Ovary (tissue), 9 donors: ENCODE results near the gene FKBP14. TPM values are rescaled to one million over a fixed set of nuclear protein-coding genes. Genes with fewer than 3 reads are reported as not detected.

Experiments used
- DNase-seq, 5 donors: peaks; one replicate each; pipeline ENCODE4 v3.0.0-alpha.2; 2019 to 2020
- H3K27ac ChIP-seq, 2 donors: fragments of 200-600 bp; one replicate each; pipeline versions ENCODE4 v1.5.1 to v1.8.0; 2019 to 2022
- H3K27me3 ChIP-seq: fragments of 200-600 bp; one replicate; pipeline ENCODE4 v1.8.0; 2022
- H3K36me3 ChIP-seq: fragments of 200-600 bp; sonication (generic); one replicate; pipeline ENCODE4 v1.5.1; 2019
- H3K4me1 ChIP-seq: one replicate; pipeline ENCODE4 v1.8.1; 2013; ENCODE audit warnings: mild to moderate bottlenecking, moderate library complexity; ENCODE audit not compliant: insufficient read depth
- H3K4me3 ChIP-seq: fragments of 200-600 bp; sonication (generic); one replicate; pipeline ENCODE4 v1.5.1; 2017
- H3K9me3 ChIP-seq, 2 donors: fragments of 200-600 bp in 1 of 2; sonication (generic) in 1 of 2; one replicate each; pipeline versions ENCODE4 v1.5.1 to v1.8.1; 2013 to 2019; ENCODE audit warnings: mild to moderate bottlenecking in 1 of 2, moderate library complexity in 1 of 2
- EP300 ChIP-seq: sonication (generic); formaldehyde crosslinking; IDR thresholded peaks from one replicate; pipeline ENCODE4 v1.6.1; 2017; ENCODE audit warnings: antibody characterized with exemption
- POLR2A ChIP-seq: fragments of 450-650 bp; IDR thresholded peaks from one replicate; pipeline ENCODE4 v1.6.1; 2017; ENCODE audit warnings: antibody characterized with exemption, mild to moderate bottlenecking, moderate library complexity
- WGBS, 3 donors: extraction: QIAGEN DNeasy Blood & Tissue Kit in 1 of 3; methylation state at CpG; one replicate each; pipeline versions ENCODE4 v1.1.5 to v1.1.7; 2013 to 2017; 5-methylcytosine and 5-hydroxymethylcytosine counted together
- intact Hi-C, 4 donors: fragments of 100-400 bp; cut with DNase I; formaldehyde crosslinking; loops; one replicate each; pipeline versions ENCODE4 v1.11.0 to v1.15.1; 2022 to 2023
- polyA plus RNA-seq, 2 donors: library from polyadenylated mRNA; stranded (reverse); fragments of 200-250 nt in 1 of 2; fragments of 350-450 nt in 1 of 2; fragmentation: Illumina TruSeq in 1 of 2; extraction: RNeasy Lipid Tissue Mini Kit (QIAGEN cat#74804) in 1 of 2; gene quantifications; one replicate each; pipeline ENCODE4 v1.2.3, GENCODE V29; 2013 to 2014
- total RNA-seq, 7 donors: library from RNA; depleted of rRNA in 2 of 7; stranded (reverse); fragments of >200 nt in 2 of 7; fragmentation: NEBNext Ultra II Directional in 3 of 7; extraction: Animal tissue kit (Norgen Biotek cat#: 25700) in 3 of 7; gene quantifications; one replicate each; pipeline versions ENCODE4 v1.1.0 to v1.2.4, GENCODE V29; 2016 to 2023
- TF ChIP-seq, protein P1 (sequence below), 3 donors: fragments of 450-650 bp in 2 of 3; fragments of 200-600 bp in 1 of 3; IDR thresholded peaks; one replicate each; pipeline versions ENCODE4 v1.5.1 to v1.8.0; 2016 to 2022; ENCODE audit warnings: antibody characterized with exemption in 3 of 3, mild to moderate bottlenecking in 1 of 3
- donor health status: DM: no; HTN: no; CAD: no; lungs with moderate emphysema.
- donor health status: DM: no; HTN: no; CAD: no.
- donor health status: Bipolar disorder and iron deficiency.
- donor health status: DM: yes; HTN: yes; CAD: no.
- donor health status: DM: no; HTN: no; CAD: no.
- donor health status: DM: yes; HTN: yes; CAD: no.

FKBP14 gene
- total and polyA plus RNA-seq, 9 donors: 3.4 to 19.6 (median 13.5) TPM

GRCh38 chr7:30003098-30003497 is 23.4 kb downstream of the FKBP14 start:
- H3K27ac ChIP-seq: no peak overlapping the region
- TF ChIP-seq POLR2A (no peak), EP300 (no peak)
- TF ChIP-seq, protein P1, sequence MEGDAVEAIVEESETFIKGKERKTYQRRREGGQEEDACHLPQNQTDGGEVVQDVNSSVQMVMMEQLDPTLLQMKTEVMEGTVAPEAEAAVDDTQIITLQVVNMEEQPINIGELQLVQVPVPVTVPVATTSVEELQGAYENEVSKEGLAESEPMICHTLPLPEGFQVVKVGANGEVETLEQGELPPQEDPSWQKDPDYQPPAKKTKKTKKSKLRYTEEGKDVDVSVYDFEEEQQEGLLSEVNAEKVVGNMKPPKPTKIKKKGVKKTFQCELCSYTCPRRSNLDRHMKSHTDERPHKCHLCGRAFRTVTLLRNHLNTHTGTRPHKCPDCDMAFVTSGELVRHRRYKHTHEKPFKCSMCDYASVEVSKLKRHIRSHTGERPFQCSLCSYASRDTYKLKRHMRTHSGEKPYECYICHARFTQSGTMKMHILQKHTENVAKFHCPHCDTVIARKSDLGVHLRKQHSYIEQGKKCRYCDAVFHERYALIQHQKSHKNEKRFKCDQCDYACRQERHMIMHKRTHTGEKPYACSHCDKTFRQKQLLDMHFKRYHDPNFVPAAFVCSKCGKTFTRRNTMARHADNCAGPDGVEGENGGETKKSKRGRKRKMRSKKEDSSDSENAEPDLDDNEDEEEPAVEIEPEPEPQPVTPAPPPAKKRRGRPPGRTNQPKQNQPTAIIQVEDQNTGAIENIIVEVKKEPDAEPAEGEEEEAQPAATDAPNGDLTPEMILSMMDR (IDR thresholded peaks at IDR 0.05): no peak
- no peak for DNase-seq
- no peaks in the 10 kb centered on the region for H3K36me3 ChIP-seq
- no peaks in the 10 kb centered on the region for H3K27me3 ChIP-seq
- H3K9me3 ChIP-seq: no peaks in the 10 kb centered on the region
- intact Hi-C loops: no loop called here
- H3K4me3 ChIP-seq: no peak overlapping the region
- WGBS, 3 donors: 72 to 78% (median 75%) methylated on average over 6 of the region's 6 CpGs
- H3K4me1 ChIP-seq: no peaks in the 10 kb centered on the region

- Histone ChIP-seq H3K27me3 (no peaks in the 10 kb centered on the region), H3K4me1 (no peaks in the 10 kb centered on the region), H3K27ac (no peak overlapping the region), H3K4me3 (no peak overlapping the region), H3K36me3 (no peaks in the 10 kb centered on the region), H3K9me3 (no peaks in the 10 kb centered on the region)
- DNase-seq: no peak
- intact Hi-C loops: no loop called here
- 95 to 97% (median 97%) methylated on average over 2 of the region's 2 CpGs for WGBS, 3 donors
- TF ChIP-seq, protein P1 (IDR thresholded peaks at IDR 0.05): no peak
- TF ChIP-seq EP300: no peak
- no peak for TF ChIP-seq POLR2A
Measured at GRCh38 chr7:30001998-30002397, 24.5 kb downstream of the FKBP14 start.

DNA sequence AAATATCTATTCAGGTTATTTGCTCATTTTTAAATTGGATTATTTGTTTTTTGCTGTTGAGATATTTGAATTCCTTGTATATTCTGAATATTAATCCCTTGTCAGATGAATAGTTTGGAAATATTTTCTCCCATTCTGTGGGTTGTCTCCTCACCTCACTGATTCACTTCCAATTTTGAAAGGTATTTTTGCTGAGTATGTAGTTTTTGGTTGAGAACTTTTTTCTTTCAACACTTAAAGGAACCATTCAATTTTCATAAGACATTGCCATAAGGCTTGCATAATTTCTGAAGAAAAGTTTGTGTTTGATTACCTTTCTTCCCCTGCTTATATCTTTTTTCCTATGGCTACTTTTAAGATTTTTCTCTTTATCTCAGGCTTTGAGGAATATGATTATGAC is 28.0 kb downstream of the FKBP14 start:
- Histone ChIP-seq H3K9me3 (no peaks in the 10 kb centered on the region), H3K4me3 (no peak overlapping the region), H3K36me3 (no peaks in the 10 kb centered on the region), H3K27ac (no peak overlapping the region), H3K27me3 (no peaks in the 10 kb centered on the region), H3K4me1 (no peaks in the 10 kb centered on the region)
- intact Hi-C loops: no loop called here
- TF ChIP-seq, protein P1 (IDR thresholded peaks at IDR 0.05): no peak
- no peak for TF ChIP-seq EP300
- TF ChIP-seq POLR2A: no peak
- DNase-seq: no peak

DNA sequence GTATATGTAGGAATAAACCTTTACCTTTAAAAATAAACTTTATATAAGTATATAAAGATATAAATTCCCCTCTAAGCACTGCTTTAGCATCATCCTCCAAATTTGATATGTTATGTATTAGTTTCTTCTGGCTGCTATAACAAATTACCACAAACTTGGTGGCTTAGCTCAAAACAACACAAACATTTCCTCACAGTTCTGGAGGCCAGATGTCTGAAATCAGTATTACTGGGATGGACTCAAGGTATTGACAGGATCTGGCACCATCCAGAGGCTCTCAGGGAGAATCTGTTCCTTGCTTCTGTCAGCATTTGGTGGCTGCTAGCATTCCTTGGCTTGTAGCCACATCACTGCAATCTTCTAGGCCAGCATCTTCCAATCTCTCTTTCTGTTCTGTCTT is 30.2 kb downstream of the FKBP14 start:
- no peaks in the 10 kb centered on the region for H3K4me1 ChIP-seq
- no peak for DNase-seq

More for the DNA sequence above, 30.2 kb downstream of the FKBP14 start:
- intact Hi-C loops: no loop called here
- no peak overlapping the region for H3K4me3 ChIP-seq
- H3K9me3 ChIP-seq: no peaks in the 10 kb centered on the region
- no peaks in the 10 kb centered on the region for H3K27me3 ChIP-seq
- H3K36me3 ChIP-seq: no peaks in the 10 kb centered on the region
- no peak overlapping the region for H3K27ac ChIP-seq
- TF ChIP-seq POLR2A: no peak
- TF ChIP-seq, protein P1 (IDR thresholded peaks at IDR 0.05): no peak
- no peak for TF ChIP-seq EP300
